K562 (cell line): Measurements from ENCODE around the gene IL13. TPM values are rescaled to one million over a fixed set of nuclear protein-coding genes. Genes with fewer than 3 reads are reported as not detected.

ENCODE experiments used
- ATAC-seq: fragments of 200-7000 bp; cut with Tn5 transposase; 3 replicates; pipeline ENCODE4 v1.9.1; 2020; ENCODE audit warnings: moderate library complexity
- BruUV-seq: library from RNA; stranded (reverse); fragments of 400-500 nt; replicated peaks from 2 replicates; lab custom pipeline; 2021; lab: Mats Ljungman, UMichigan
- CTCF ChIA-PET: fragments of 300-600 bp; formaldehyde crosslinking; extraction: SDS; loops from one replicate; lab custom pipeline; 2021; ENCODE audit warnings: low intra/inter-chr PET ratio; lab: Yijun Ruan, JAX
- POLR2A ChIA-PET: fragments of 300-600, 350-650 bp; sonication (Branson Sonifier 250); formaldehyde crosslinking; extraction: SDS; loops from one replicate; lab custom pipeline; 2021; ENCODE audit warnings: antibody characterized with exemption, inconsistent platforms; lab: Yijun Ruan, JAX
- DNase-seq, 4 experiments: peaks; one replicate each; pipeline versions ENCODE4 v3.0.0 to v3.0.0-alpha.2; 2011 to 2018; ENCODE audit warnings: low spot score in 3 of 4, mixed read lengths in 3 of 4; ENCODE audit errors: extremely low read depth in 1 of 4
- FAIRE-seq: peaks from 2 replicates; lab custom pipeline; 2011; peaks lifted over from hg19 to GRCh38; lab: Jason Lieb, UNC
- H2AFZ ChIP-seq: 2 replicates; pipeline ENCODE4 v1.6.0; 2011; ENCODE audit warnings: low read depth, low read length, control low read depth, inconsistent platforms
- H3K27ac ChIP-seq: fragments of 200-600 bp; 3 replicates; pipeline ENCODE4 v1.8.0; 2011; ENCODE audit warnings: low read depth, mild to moderate bottlenecking, control low read depth, inconsistent platforms, low read length, moderate library complexity, mixed read lengths; ENCODE audit errors: extremely low read depth
- H3K27me3 ChIP-seq, 2 experiments: fragments of 300-600 bp in 1 of 2; 2 replicates in 1 of 2; 3 replicates in 1 of 2; pipeline versions ENCODE4 v1.6.0 to v1.8.0; 2011; ENCODE audit warnings: inconsistent platforms in 2 of 2, low read length in 2 of 2, mild to moderate bottlenecking in 1 of 2, mixed read lengths in 1 of 2, moderate library complexity in 1 of 2; ENCODE audit not compliant: control insufficient read depth in 2 of 2, insufficient read depth in 2 of 2
- H3K36me3 ChIP-seq: fragments of 300-600 bp; 3 replicates; pipeline ENCODE4 v1.8.0; 2011; ENCODE audit warnings: mild to moderate bottlenecking, low read length, inconsistent platforms; ENCODE audit not compliant: control insufficient read depth, insufficient read depth
- H3K4me1 ChIP-seq, 2 experiments: fragments of 200-600 bp in 1 of 2; replicated peaks in 1 of 2; 2 replicates in 1 of 2; 3 replicates in 1 of 2; pipeline versions ENCODE4 v1.5.1 to v1.8.0; 2011; ENCODE audit warnings: inconsistent platforms in 2 of 2, low read length in 2 of 2, mild to moderate bottlenecking in 1 of 2, mixed read lengths in 1 of 2, moderate library complexity in 1 of 2; ENCODE audit not compliant: control insufficient read depth in 2 of 2, insufficient read depth in 2 of 2
- H3K4me2 ChIP-seq: 2 replicates; pipeline ENCODE4 v1.6.1; 2011; ENCODE audit warnings: low read length, control low read depth, inconsistent platforms, mixed read lengths; ENCODE audit not compliant: insufficient read depth
- H3K4me3 ChIP-seq: fragments of 200-600 bp; sonication (generic), shearing (Covaris generic); 2 replicates; pipeline ENCODE4 v1.5.1; 2016; ENCODE audit warnings: control low read depth, inconsistent platforms
- H3K79me2 ChIP-seq: fragments of 200-600 bp; 3 replicates; pipeline ENCODE4 v1.8.0; 2011; ENCODE audit warnings: low read length, inconsistent platforms; ENCODE audit not compliant: control insufficient read depth, insufficient read depth
- H3K9ac ChIP-seq, 2 experiments: 2 replicates each; pipeline versions ENCODE4 v1.6.0 to v1.6.1; 2011; ENCODE audit warnings: low read depth in 2 of 2, low read length in 2 of 2, control low read depth in 1 of 2, inconsistent platforms in 1 of 2, mild to moderate bottlenecking in 1 of 2, mixed read lengths in 1 of 2; ENCODE audit not compliant: insufficient read depth in 1 of 2
- H3K9me1 ChIP-seq: one replicate; pipeline ENCODE4 v1.6.0; 2011; ENCODE audit warnings: inconsistent platforms, mild to moderate bottlenecking, low read length, moderate library complexity; ENCODE audit not compliant: control insufficient read depth, insufficient read depth
- H3K9me3 ChIP-seq: replicated peaks from 2 replicates; pipeline ENCODE4 v1.5.1; 2011; ENCODE audit warnings: low read depth, low read length, inconsistent platforms; ENCODE audit not compliant: control insufficient read depth, insufficient read depth
- H4K20me1 ChIP-seq: replicated peaks from 2 replicates; pipeline ENCODE4 v1.6.1; 2011; ENCODE audit warnings: low read length, inconsistent platforms, mixed read lengths; ENCODE audit not compliant: control insufficient read depth, insufficient read depth
- ARHGAP35 ChIP-seq: fragments of 450-650 bp; IDR thresholded peaks from 2 replicates; pipeline ENCODE4 v1.6.1; 2018; ENCODE audit not compliant: partially characterized antibody
- ARID3B ChIP-seq: fragments of 250-450 bp; sonication (Bioruptor Pico); IDR thresholded peaks from 2 replicates; pipeline ENCODE4 v1.4.0; 2020; ENCODE audit warnings: borderline replicate concordance
- ERF ChIP-seq: fragments of 450-650 bp; formaldehyde crosslinking; IDR thresholded peaks from 2 replicates; pipeline ENCODE4 v1.4.0; 2020; ENCODE audit warnings: mild to moderate bottlenecking, mixed read lengths
- JUN ChIP-seq, 2 experiments: sonication (generic) in 1 of 2; formaldehyde crosslinking in 1 of 2; IDR thresholded peaks; 2 replicates each; pipeline versions ENCODE4 v1.6.1 to v1.8.0; 2012 to 2022; ENCODE audit warnings: borderline replicate concordance in 2 of 2, mild to moderate bottlenecking in 2 of 2, improper control_type of control experiment in 1 of 2, low read depth in 1 of 2, low read length in 1 of 2, missing genetic modification reagents in 1 of 2
- LEF1 ChIP-seq: fragments of 450-650 bp; IDR thresholded peaks from 2 replicates; pipeline ENCODE4 v1.6.1; 2016; ENCODE audit warnings: mild to moderate bottlenecking
- MAX ChIP-seq: sonication (generic); formaldehyde crosslinking; IDR thresholded peaks from 2 replicates; pipeline ENCODE4 v1.9.0; 2022; ENCODE audit warnings: mild to moderate bottlenecking, missing genetic modification reagents
- NR0B1 ChIP-seq: fragments of 450-650 bp; IDR thresholded peaks from one replicate; pipeline ENCODE4 v1.6.1; 2018; ENCODE audit warnings: mild to moderate bottlenecking, moderate library complexity; ENCODE audit not compliant: partially characterized antibody
- RREB1 ChIP-seq: fragments of 250-450 bp; sonication (Bioruptor Pico); IDR thresholded peaks from 2 replicates; pipeline ENCODE4 v1.4.0; 2020
- STAT5A ChIP-seq: IDR thresholded peaks from 2 replicates; pipeline ENCODE4 v1.6.1; 2012; ENCODE audit warnings: low read length, inconsistent platforms, borderline replicate concordance
- ZNF507 ChIP-seq: conservative IDR thresholded peaks from 2 replicates; pipeline ENCODE4 v1.6.1; 2017; ENCODE audit warnings: missing genetic modification characterization, missing compliant biosample characterization
- ZNF778 ChIP-seq: fragments of 450-650 bp; formaldehyde crosslinking; IDR thresholded peaks from 2 replicates; pipeline ENCODE4 v1.4.0; 2020; ENCODE audit warnings: mild to moderate bottlenecking, moderate library complexity
- WGBS: fragments of 100-300 bp; shearing (Covaris generic); methylation state at CpG from one replicate; pipeline ENCODE4 v1.1.6; 2016; ENCODE audit warnings: low coverage, mixed read lengths; ENCODE audit not compliant: insufficient coverage; ENCODE audit errors: missing lambda C conversion rate; 5-methylcytosine and 5-hydroxymethylcytosine counted together
- in situ Hi-C: fragments of 300-500 bp; cut with MboI; formaldehyde crosslinking; loops from 4 replicates; pipeline ENCODE4 v1.15.0; 2018; ENCODE audit warnings: inconsistent platforms, mixed read lengths
- intact Hi-C: fragments of 100-400 bp; cut with micrococcal nuclease; formaldehyde crosslinking; loops from 2 replicates; pipeline ENCODE4 v1.14.2; 2022
- polyA plus RNA-seq, 8 experiments: library from polyadenylated mRNA; depleted of rRNA in 4 of 8; stranded (reverse) in 5 of 8; unstranded in 3 of 8; fragments of >200 nt; fragmentation: Nextera tagmentation in 2 of 8; fragmentation: Illumina TruSeq in 1 of 8; extraction: Ambion mirVana in 2 of 8; extraction: Trizol in 1 of 8; gene quantifications; 2 replicates each; pipeline versions ENCODE4 v1.2.1 to v1.2.3, GENCODE V29; 2011 to 2014; ENCODE audit warnings: inconsistent platforms in 1 of 8, missing spikeins in 1 of 8
- total RNA-seq, 7 experiments: library from RNA; depleted of rRNA in 6 of 7; stranded (reverse); fragments of >200 nt in 6 of 7; fragmentation: Illumina TruSeq in 2 of 7; extraction: Trizol in 2 of 7; gene quantifications; 2 replicates each; pipeline versions ENCODE4 v1.2.1 to v1.2.3, GENCODE V29; 2011 to 2021; ENCODE audit warnings: low replicate concordance in 1 of 7

Gene IL13
- total and polyA plus RNA-seq, 9 of the 15 experiments (the other 6 are each of a cell fraction or from before 2014, with no cell fraction given) = not detected

- WGBS = 66% methylated on average over 5 of the region's 5 CpGs
- Histone ChIP-seq H3K4me1 (peaks cover 7 to 30% of the 10 kb centered on the region in 2 experiments; a peak in 4 of 5 replicates), H3K9me3 (no peaks in the 10 kb centered on the region), H4K20me1 (no peaks in the 10 kb centered on the region), H3K9ac (no peak overlapping the region), H3K27ac (no peak overlapping the region), H3K9me1 (no peaks in the 10 kb centered on the region), H3K79me2 (no peaks in the 10 kb centered on the region), H3K36me3 (no peaks in the 10 kb centered on the region), H3K4me3 (no peak overlapping the region), H3K27me3 (no peaks in the 10 kb centered on the region), H2AFZ (no peak overlapping the region), H3K4me2 (no peak overlapping the region)
- DNase-seq (no peak), ATAC-seq (no peak), FAIRE-seq (no peak)
- intact Hi-C loops = no loop called here
- ChIA-PET POLR2A (interaction anchor here (0.7 to 0.8 kb wide), 2 partner anchors 11 to 364 kb away, joined by 3 to 6 read pairs; partner anchors contain the start of gene HSPA4), CTCF (no interaction called here)
- in situ Hi-C loops = no loop called here
- BruUV-seq = no TSS peak
- TF ChIP-seq RREB1 (CRISPR knock-in tag) (no peak), ZNF778 (no peak), MAX (0 out of 2 replicates have a peak, but pooled peaks have one; percentile 22), ERF (CRISPR knock-in tag) (no peak), LEF1 (no peak), JUN (IDR thresholded peaks at IDR 0.05; ENCODE audit: borderline replicate concordance, low read depth, low read length) (no peak), JUN (CRISPR knock-in tag; IDR thresholded peaks at IDR 0.05; ENCODE audit: borderline replicate concordance) (0 out of 2 replicates have a peak, but pooled peaks have one; percentile 49), ARID3B (CRISPR knock-in tag) (no peak), ZNF507 (tag) (no peak), ARHGAP35 (no peak), NR0B1 (no peak), STAT5A (no peak)
These were observed 30.0 kb downstream of the IL13 start for GRCh38 chr5:132687995-132688394.
